Measurements from ENCODE around the gene MIS18BP1. TPM values are rescaled to one million over a fixed set of nuclear protein-coding genes. Genes with fewer than 3 reads are reported as not detected.
"Not testable (repeated sequence)": the region's sequence is repeated elsewhere in the genome, so short reads cannot be mapped to it uniquely, and the experiment has no call there.

MIS18BP1 gene
- polyA plus RNA-seq, 4 donors, result 28.5 to 54.9 (median 43.5) TPM

- DNase-seq (ENCODE audit: low read depth in 4 of 4, low spot score in 2 of 4), result no peak
These were observed 5.6 kb downstream of the MIS18BP1 start for GRCh38 chr14:45247427-45247826.

GRCh38 chr14:45246691-45247090, 6.3 kb downstream of the MIS18BP1 start:
- no peak for DNase-seq (ENCODE audit: low read depth in 4 of 4, low spot score in 2 of 4)

GRCh38 chr14:45246151-45246550, 6.9 kb downstream of the MIS18BP1 start:
- DNase-seq (ENCODE audit: low read depth in 4 of 4, low spot score in 2 of 4), result no peak

- no peak for DNase-seq (ENCODE audit: low read depth in 4 of 4, low spot score in 2 of 4)
These were observed 10.3 kb downstream of the MIS18BP1 start for GRCh38 chr14:45242706-45243105.

GRCh38 chr14:45238988-45239387, 14.0 kb downstream of the MIS18BP1 start:
- DNase-seq (ENCODE audit: low read depth in 4 of 4, low spot score in 2 of 4), result no peak

GRCh38 chr14:45227566-45227965, 25.4 kb downstream of the MIS18BP1 start:
- DNase-seq (ENCODE audit: low read depth in 4 of 4, low spot score in 2 of 4), result no peak

GRCh38 chr14:45222485-45223262, 30.3 kb downstream of the MIS18BP1 start:
- no peak for DNase-seq (ENCODE audit: low read depth in 4 of 4, low spot score in 2 of 4)

GRCh38 chr14:45214341-45214740, 38.7 kb downstream of the MIS18BP1 start:
- not testable (repeated sequence) for DNase-seq (ENCODE audit: low read depth in 4 of 4, low spot score in 2 of 4)

GRCh38 chr14:45213716-45214115, 39.3 kb downstream of the MIS18BP1 start:
- DNase-seq (ENCODE audit: low read depth in 4 of 4, low spot score in 2 of 4), result not testable (repeated sequence)

GRCh38 chr14:45212231-45212630, 40.8 kb downstream of the MIS18BP1 start:
- DNase-seq (ENCODE audit: low read depth in 4 of 4, low spot score in 2 of 4), result no peak

- DNase-seq (ENCODE audit: low read depth in 4 of 4, low spot score in 2 of 4), result no peak
These were observed 41.7 kb downstream of the MIS18BP1 start for GRCh38 chr14:45211295-45211694.

GRCh38 chr14:45210159-45210558, 42.8 kb downstream of the MIS18BP1 start:
- DNase-seq (ENCODE audit: low read depth in 4 of 4, low spot score in 2 of 4), result no peak

- no peak for DNase-seq (ENCODE audit: low read depth in 4 of 4, low spot score in 2 of 4)
These were observed 48.8 kb downstream of the MIS18BP1 start for GRCh38 chr14:45204241-45204640.

- no peak for DNase-seq (ENCODE audit: low read depth in 4 of 4, low spot score in 2 of 4)
These were observed 51.1 kb downstream of the MIS18BP1 start for GRCh38 chr14:45201905-45202304.

GRCh38 chr14:45199230-45199629, 53.8 kb downstream of the MIS18BP1 start:
- DNase-seq (ENCODE audit: low read depth in 4 of 4, low spot score in 2 of 4), result no peak

GRCh38 chr14:45198551-45198950, 54.5 kb downstream of the MIS18BP1 start:
- no peak for DNase-seq (ENCODE audit: low read depth in 4 of 4, low spot score in 2 of 4)

GRCh38 chr14:45194964-45195363, 58.0 kb downstream of the MIS18BP1 start:
- no peak for DNase-seq (ENCODE audit: low read depth in 4 of 4, low spot score in 2 of 4)

- DNase-seq (ENCODE audit: low read depth in 4 of 4, low spot score in 2 of 4), result no peak
These were observed 67.7 kb downstream of the MIS18BP1 start for GRCh38 chr14:45185100-45185814.

- DNase-seq (ENCODE audit: low read depth in 4 of 4, low spot score in 2 of 4), result no peak
These were observed 71.2 kb downstream of the MIS18BP1 start for GRCh38 chr14:45181806-45182205.

GRCh38 chr14:45181329-45181728, 71.7 kb downstream of the MIS18BP1 start:
- no peak for DNase-seq (ENCODE audit: low read depth in 4 of 4, low spot score in 2 of 4)

GRCh38 chr14:45177076-45177475, 75.9 kb downstream of the MIS18BP1 start:
- no peak for DNase-seq (ENCODE audit: low read depth in 4 of 4, low spot score in 2 of 4)

- DNase-seq (ENCODE audit: low read depth in 4 of 4, low spot score in 2 of 4), result no peak
These were observed 83.1 kb downstream of the MIS18BP1 start for GRCh38 chr14:45169906-45170305.

Measured in left renal cortex interstitium (tissue), 4 donors.